GM12892 (cell line): Measurements from ENCODE around the gene GPC5.

Experiments used
- POLR2A ChIP-seq: IDR thresholded peaks from 2 replicates; pipeline ENCODE4 v1.6.1; 2011; ENCODE audit warnings: low read depth, low read length, control low read depth
- POLR2AphosphoS5 ChIP-seq: IDR thresholded peaks from 2 replicates; pipeline ENCODE4 v1.6.1; 2011; ENCODE audit warnings: low read depth, low read length, control low read depth

- no peak for TF ChIP-seq POLR2AphosphoS5
- TF ChIP-seq POLR2A, result no peak
Measured at GRCh38 chr13:92188574-92188973, 790.2 kb downstream of the GPC5 start.
